NCI-H1417 treated with DMSO at 0.1 percent for 48 hours (cell line): ENCODE results near the gene HAUS3.
"Not testable (repeated sequence)": the region's sequence is repeated elsewhere in the genome, so short reads cannot be mapped to it uniquely, and the experiment has no call there.

Experiments
- DNase-seq: peaks from one replicate; lab custom pipeline; 2025; lab: John Stamatoyannopoulos, UW

Gene HAUS3

GRCh38 chr4:2220016-2220630, 21.8 kb downstream of the HAUS3 start:
- no peak for DNase-seq

- no peak for DNase-seq
Observed at GRCh38 chr4:2219233-2219760, 22.6 kb downstream of the HAUS3 start.

DNA sequence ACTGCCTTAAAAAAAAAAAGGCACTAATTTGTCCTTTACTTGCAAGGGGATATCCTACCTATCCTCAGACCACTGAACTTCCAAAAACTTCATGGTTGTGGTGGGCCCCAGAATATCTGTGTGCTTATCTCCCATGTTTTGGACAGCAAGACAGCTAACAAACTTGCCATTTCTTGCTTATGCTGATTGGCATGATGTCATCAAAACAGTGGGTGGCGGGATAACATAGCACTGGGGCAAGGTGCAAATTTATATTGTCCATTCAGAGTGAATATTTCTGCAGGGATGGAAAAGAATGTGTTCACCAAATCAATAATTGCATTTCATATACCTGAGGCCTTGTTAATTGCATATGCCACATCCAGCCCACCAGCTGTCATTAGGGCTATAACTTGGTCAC, 23.5 kb downstream of the HAUS3 start:
- DNase-seq, result no peak

- no peak for DNase-seq
Observed at GRCh38 chr4:2217726-2218125, 24.2 kb downstream of the HAUS3 start.

DNA sequence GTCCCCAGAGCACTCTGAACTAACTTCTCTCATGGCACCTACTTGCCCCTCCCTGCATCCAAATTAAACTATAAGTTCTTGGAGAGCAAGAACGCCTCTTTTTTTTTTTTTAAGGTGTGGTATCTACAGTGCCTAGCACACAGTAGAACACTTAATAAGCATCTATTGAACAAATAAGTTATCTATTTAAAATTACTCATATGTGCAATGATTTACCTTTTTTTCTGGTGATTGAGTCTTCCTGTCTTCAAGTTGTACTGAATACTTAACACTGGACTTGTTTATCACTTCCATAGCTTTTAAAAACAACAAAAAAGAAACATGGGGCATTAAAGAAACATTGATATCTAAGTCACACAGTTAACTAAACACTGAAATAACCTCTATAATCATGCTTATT, 29.1 kb downstream of the HAUS3 start:
- no peak for DNase-seq

- not testable (repeated sequence) for DNase-seq
Observed at GRCh38 chr4:2202789-2203188, 39.1 kb downstream of the HAUS3 start.

- DNase-seq, result no peak
Observed at GRCh38 chr4:2194496-2194895, 47.4 kb downstream of the HAUS3 start.

DNA sequence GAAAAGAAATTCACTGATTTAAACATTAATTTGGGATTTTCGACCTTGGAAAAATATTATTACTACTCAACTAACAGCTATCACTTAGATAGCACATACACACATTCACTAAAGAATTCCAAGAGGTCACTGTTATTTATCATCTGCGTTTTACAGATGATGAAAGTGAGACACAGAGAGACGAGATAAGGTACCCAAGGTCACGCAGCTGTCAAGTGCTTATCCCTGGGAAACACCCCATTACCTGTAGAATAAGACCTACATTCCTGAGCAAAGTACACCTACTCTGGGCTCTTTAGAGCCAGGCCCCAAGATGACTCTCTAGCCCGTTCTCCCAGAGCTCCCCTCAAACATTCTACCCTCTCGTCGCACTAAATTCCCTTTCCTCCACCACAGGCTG, 48.6 kb downstream of the HAUS3 start:
- no peak for DNase-seq

GRCh38 chr4:2186865-2187172, 55.1 kb downstream of the HAUS3 start:
- no peak for DNase-seq

DNA sequence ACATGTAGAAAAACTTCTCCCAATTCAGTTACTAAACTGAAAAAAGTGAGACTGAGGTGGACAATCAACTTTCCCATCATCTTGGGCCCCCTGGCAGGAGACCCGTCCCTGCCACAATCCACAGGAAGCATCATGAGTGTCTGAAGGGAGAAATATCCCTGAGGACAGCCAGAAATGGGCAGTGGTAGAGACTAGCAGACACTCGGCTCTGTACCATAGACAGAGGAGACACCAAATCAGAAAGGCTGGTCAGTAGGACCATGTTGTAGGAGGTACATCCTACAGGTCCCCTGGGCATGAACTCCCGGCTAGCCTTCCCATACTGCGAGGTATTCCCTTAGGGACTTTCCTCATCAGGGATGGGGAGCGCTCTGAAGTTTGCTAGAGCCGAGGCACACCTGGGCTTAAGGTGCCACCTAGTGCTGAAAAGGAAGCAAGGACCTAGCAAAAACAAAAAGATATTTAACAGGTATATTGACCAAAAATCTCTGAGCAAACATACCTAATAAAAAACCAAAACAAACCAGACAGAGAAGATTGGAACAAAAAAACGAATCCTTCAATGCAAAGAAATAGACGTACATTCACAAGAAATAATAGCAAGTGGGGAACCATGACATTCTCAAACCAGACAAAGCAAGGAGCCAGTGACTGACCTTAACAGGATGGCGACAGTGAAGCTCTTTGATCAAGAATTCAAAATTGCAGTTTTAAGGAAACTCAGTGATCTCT, 55.6 kb downstream of the HAUS3 start:
- no peak for DNase-seq

DNA sequence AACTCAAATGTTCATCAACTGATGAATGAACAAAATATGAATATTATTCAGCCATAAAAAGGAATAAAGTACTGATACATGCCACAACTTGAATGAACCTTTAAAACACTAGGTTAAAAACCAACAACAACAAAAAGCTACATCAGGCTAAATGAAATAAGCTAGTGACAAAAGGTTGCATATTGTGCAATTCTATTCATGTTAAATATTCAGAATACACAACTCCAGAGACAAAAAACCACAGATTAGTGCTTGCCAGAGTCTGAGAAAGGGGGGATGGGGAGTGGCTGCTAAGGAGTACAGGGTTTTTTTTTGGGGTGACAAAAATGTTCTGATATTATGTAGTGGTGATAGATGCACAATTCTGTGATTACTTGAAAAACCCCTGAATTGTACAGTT, 58.5 kb downstream of the HAUS3 start:
- no peak for DNase-seq

- no peak for DNase-seq
Observed at GRCh38 chr4:2182994-2183393, 58.9 kb downstream of the HAUS3 start.

DNA sequence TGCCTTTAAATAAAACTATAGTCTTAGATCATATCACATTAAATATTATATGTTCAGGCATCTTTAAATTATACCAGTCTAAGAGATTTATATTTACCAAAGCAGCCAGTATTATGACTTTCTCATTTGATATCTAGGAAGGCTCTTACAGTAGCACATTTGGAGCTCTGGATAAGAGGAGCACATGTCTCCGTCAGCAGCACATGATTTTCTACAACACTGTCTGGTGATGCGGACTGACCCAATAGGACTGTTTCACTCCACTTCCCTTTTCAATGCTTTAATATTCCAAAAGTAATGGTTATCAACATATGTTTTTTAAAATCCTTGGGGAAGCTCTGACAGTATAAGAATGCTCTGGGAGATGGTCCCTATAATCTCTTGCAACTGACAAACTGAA, 61.5 kb downstream of the HAUS3 start:
- no peak for DNase-seq

DNA sequence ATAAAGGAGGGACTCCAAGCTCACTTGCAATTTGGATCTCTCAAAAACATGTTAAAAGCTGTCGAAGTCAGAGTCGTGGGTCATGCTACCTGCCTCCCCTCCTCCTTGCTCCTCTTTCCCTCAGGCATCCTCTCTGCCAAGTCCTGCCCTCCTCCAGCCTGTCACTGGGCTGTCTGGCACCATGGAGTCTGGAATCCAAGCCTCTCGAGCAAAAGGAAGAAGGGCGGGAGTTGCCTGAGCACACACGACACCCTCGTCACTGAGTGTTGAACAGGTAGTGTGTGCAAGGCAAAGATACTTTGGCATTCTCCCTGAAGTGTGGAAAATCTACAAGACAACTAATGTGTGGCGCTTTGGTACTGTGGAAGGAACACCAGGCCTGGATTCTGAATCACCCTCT, 62.2 kb downstream of the HAUS3 start:
- no peak for DNase-seq

- DNase-seq, result no peak
Observed at GRCh38 chr4:2178986-2179385, 62.9 kb downstream of the HAUS3 start.
